WTC11 (cell line): ENCODE results near the gene PRR15L. TPM values are rescaled to one million over a fixed set of nuclear protein-coding genes. Genes with fewer than 3 reads are reported as not detected.
"Not testable (repeated sequence)": the region's sequence is repeated elsewhere in the genome, so short reads cannot be mapped to it uniquely, and the experiment has no call there.

Experiments
- ATAC-seq: fragments of 200-7000 bp; cut with Tn5 transposase; 2 replicates; pipeline ENCODE4 v1.10.0; 2021; ENCODE audit warnings: mild to moderate bottlenecking, moderate library complexity
- CTCF ChIA-PET: fragments of 300-600 bp; sonication (Branson Sonifier 250); formaldehyde crosslinking; loops from one replicate; lab custom pipeline; 2021; ENCODE audit warnings: antibody characterized with exemption; lab: Charles Lee
- POLR2A ChIA-PET: fragments of 350-600 bp; sonication (Branson Sonifier 250); formaldehyde crosslinking; loops from one replicate; lab custom pipeline; 2021; ENCODE audit warnings: antibody characterized with exemption; lab: Charles Lee
- DNase-seq: peaks from one replicate; pipeline ENCODE4 v3.0.0; 2021; ENCODE audit warnings: low spot score
- H3K27ac Mint-ChIP-seq: 2 replicates; pipeline ENCODE4 v1.8.0; 2021; ENCODE audit warnings: mixed read lengths
- H3K27me3 Mint-ChIP-seq: 2 replicates; pipeline ENCODE4 v1.8.0; 2021; ENCODE audit warnings: low read depth, mild to moderate bottlenecking, moderate library complexity, mixed read lengths
- H3K36me3 Mint-ChIP-seq: 2 replicates; pipeline ENCODE4 v1.8.0; 2021; ENCODE audit warnings: mixed read lengths
- H3K4me1 Mint-ChIP-seq: 2 replicates; pipeline ENCODE4 v1.8.0; 2022; ENCODE audit warnings: mixed read lengths
- H3K4me3 Mint-ChIP-seq: 2 replicates; pipeline ENCODE4 v1.8.0; 2021; ENCODE audit warnings: mild to moderate bottlenecking, moderate library complexity, mixed read lengths
- H3K9me3 Mint-ChIP-seq: 2 replicates; pipeline ENCODE4 v1.8.0; 2021; ENCODE audit warnings: mixed read lengths
- AFF4 ChIP-seq: sonication (generic); formaldehyde crosslinking; IDR thresholded peaks from 2 replicates; pipeline ENCODE4 v1.8.1; 2023; ENCODE audit warnings: mild to moderate bottlenecking, missing genetic modification reagents, borderline replicate concordance
- ATF2 ChIP-seq: sonication (generic); formaldehyde crosslinking; IDR thresholded peaks from 2 replicates; pipeline ENCODE4 v1.8.1; 2022; ENCODE audit warnings: low read depth, missing genetic modification reagents, borderline replicate concordance
- ATF3 ChIP-seq: sonication (generic); formaldehyde crosslinking; conservative IDR thresholded peaks from 2 replicates; pipeline ENCODE4 v1.8.1; 2022; ENCODE audit warnings: mild to moderate bottlenecking, missing genetic modification reagents
- GTF2I ChIP-seq: fragments of 250-450 bp; sonication (Bioruptor Pico); conservative IDR thresholded peaks from 2 replicates; pipeline ENCODE4 v1.4.0; 2021; ENCODE audit warnings: mild to moderate bottlenecking
- HMGA2 ChIP-seq: fragments of 250-450 bp; sonication (Bioruptor Pico); IDR thresholded peaks from 2 replicates; pipeline ENCODE4 v1.4.0; 2021; ENCODE audit warnings: mild to moderate bottlenecking, moderate library complexity
- JAZF1 ChIP-seq: fragments of 250-450 bp; sonication (Bioruptor Pico); IDR thresholded peaks from 2 replicates; pipeline ENCODE4 v1.9.0; 2021; ENCODE audit warnings: moderate library complexity, mild to moderate bottlenecking, inconsistent platforms
- MAX ChIP-seq: sonication (generic); formaldehyde crosslinking; IDR thresholded peaks from 2 replicates; pipeline ENCODE4 v1.8.0; 2022; ENCODE audit warnings: mild to moderate bottlenecking, missing genetic modification reagents
- NFATC4 ChIP-seq: fragments of 250-450 bp; sonication (Bioruptor Pico); IDR thresholded peaks from 2 replicates; pipeline ENCODE4 v1.9.0; 2021; ENCODE audit warnings: mild to moderate bottlenecking
- NFYB ChIP-seq: sonication (generic); formaldehyde crosslinking; conservative IDR thresholded peaks from 2 replicates; pipeline ENCODE4 v1.8.0; 2022; ENCODE audit warnings: low read depth, missing genetic modification reagents
- NR2C2 ChIP-seq: sonication (generic); formaldehyde crosslinking; IDR thresholded peaks from 2 replicates; pipeline ENCODE4 v1.8.0; 2022; ENCODE audit warnings: mild to moderate bottlenecking, missing genetic modification reagents
- OVOL2 ChIP-seq: fragments of 250-450 bp; sonication (Bioruptor Pico); IDR thresholded peaks from 2 replicates; pipeline ENCODE4 v1.9.0; 2021; ENCODE audit warnings: mild to moderate bottlenecking, borderline replicate concordance
- RELA ChIP-seq: sonication (generic); formaldehyde crosslinking; IDR thresholded peaks from 2 replicates; pipeline ENCODE4 v1.8.1; 2022; ENCODE audit warnings: missing genetic modification reagents, mild to moderate bottlenecking, borderline replicate concordance
- SMAD4 ChIP-seq: sonication (generic); formaldehyde crosslinking; IDR thresholded peaks from 2 replicates; pipeline ENCODE4 v1.8.0; 2022; ENCODE audit warnings: mild to moderate bottlenecking, missing genetic modification reagents
- ZBTB43 ChIP-seq: sonication (generic); formaldehyde crosslinking; IDR thresholded peaks from 2 replicates; pipeline ENCODE4 v1.8.1; 2023; ENCODE audit warnings: mild to moderate bottlenecking, missing genetic modification reagents
- ZMAT4 ChIP-seq: fragments of 250-450 bp; sonication (Bioruptor Pico); IDR thresholded peaks from 2 replicates; pipeline ENCODE4 v1.9.0; 2021; ENCODE audit warnings: mild to moderate bottlenecking
- ZNF138 ChIP-seq: sonication (generic); formaldehyde crosslinking; conservative IDR thresholded peaks from 2 replicates; pipeline ENCODE4 v1.8.1; 2022; ENCODE audit warnings: mild to moderate bottlenecking, moderate library complexity, missing genetic modification reagents
- ZNF219 ChIP-seq: sonication (generic); formaldehyde crosslinking; IDR thresholded peaks from 2 replicates; pipeline ENCODE4 v1.8.0; 2023; ENCODE audit warnings: missing genetic modification reagents, mild to moderate bottlenecking, borderline replicate concordance
- ZNF232 ChIP-seq: sonication (generic); formaldehyde crosslinking; IDR thresholded peaks from 2 replicates; pipeline ENCODE4 v1.8.0; 2022; ENCODE audit warnings: mild to moderate bottlenecking, missing genetic modification reagents
- ZNF263 ChIP-seq: sonication (generic); formaldehyde crosslinking; IDR thresholded peaks from 2 replicates; pipeline ENCODE4 v1.8.1; 2022; ENCODE audit warnings: low read depth, mild to moderate bottlenecking, moderate library complexity, missing genetic modification reagents
- ZNF396 ChIP-seq: fragments of 250-450 bp; sonication (Bioruptor Pico); IDR thresholded peaks from 2 replicates; pipeline ENCODE4 v1.8.0; 2021; ENCODE audit warnings: mild to moderate bottlenecking, moderate library complexity, borderline replicate concordance
- ZNF416 ChIP-seq: fragments of 250-450 bp; sonication (Bioruptor Pico); IDR thresholded peaks from 2 replicates; pipeline ENCODE4 v1.9.0; 2021; ENCODE audit warnings: mild to moderate bottlenecking, inconsistent platforms
- ZSCAN18 ChIP-seq: fragments of 250-450 bp; sonication (Bioruptor Pico); IDR thresholded peaks from 2 replicates; pipeline ENCODE4 v2.1.2; 2022; ENCODE audit warnings: mild to moderate bottlenecking, moderate library complexity
- total RNA-seq: library from RNA; stranded (reverse); gene quantifications from 3 replicates; pipeline ENCODE4 v1.2.3, GENCODE V29; 2021

The PRR15L gene
- total RNA-seq, 1 experiment from 2014 or later: 0.59 TPM

GRCh38 chr17:47935961-47936360 is 21.7 kb downstream of the PRR15L start:
- ChIA-PET POLR2A (no interaction called here), CTCF (interaction anchor here (1.1 to 1.5 kb wide), 4 partner anchors 11 to 95 kb away, joined by 3 to 8 read pairs (median 5); no protein-coding TSS in a partner anchor)
- Mint-ChIP-seq H3K4me3 (no peak overlapping the region), H3K9me3 (peaks cover 3% of the 10 kb centered on the region), H3K4me1 (peaks cover 3% of the 10 kb centered on the region; the same call in 1 of the 2 replicates), H3K27ac (no peak overlapping the region), H3K27me3 (peaks cover 21% of the 10 kb centered on the region), H3K36me3 (peaks cover 2% of the 10 kb centered on the region; the same call in 1 of the 2 replicates)
- no peak for DNase-seq
- no peak for ATAC-seq
- TF ChIP-seq JAZF1 (no peak), NR2C2 (no peak), NFATC4 (CRISPR knock-in tag) (no peak), ATF3 (CRISPR knock-in tag) (no peak), ZSCAN18 (no peak), HMGA2 (CRISPR knock-in tag) (no peak), NFYB (no peak), ZBTB43 (CRISPR knock-in tag) (no peak), ZMAT4 (no peak), OVOL2 (CRISPR knock-in tag) (no peak), ATF2 (CRISPR knock-in tag) (no peak), ZNF263 (CRISPR knock-in tag) (no peak), ZNF396 (CRISPR knock-in tag) (no peak), ZNF219 (CRISPR knock-in tag) (no peak), ZNF416 (CRISPR knock-in tag) (no peak), ZNF138 (CRISPR knock-in tag) (no peak), ZNF232 (no peak), MAX (CRISPR knock-in tag) (no peak), GTF2I (no peak)

- H3K4me1 Mint-ChIP-seq, H3K36me3 Mint-ChIP-seq, H3K4me3 Mint-ChIP-seq, POLR2A ChIA-PET, H3K27ac Mint-ChIP-seq, ATAC-seq, H3K9me3 Mint-ChIP-seq, DNase-seq: not testable (repeated sequence)
- peaks cover 16% of the 10 kb centered on the region for H3K27me3 Mint-ChIP-seq
- CTCF ChIA-PET: interaction anchor here (1.0 to 1.3 kb wide), 4 partner anchors 11 to 94 kb away, joined by 3 to 5 read pairs (median 4); no protein-coding TSS in a partner anchor
Measured at GRCh38 chr17:47935468-47935867, 22.2 kb downstream of the PRR15L start.

GRCh38 chr17:47934856-47935255 is 22.8 kb downstream of the PRR15L start:
- Mint-ChIP-seq H3K9me3 (no peaks in the 10 kb centered on the region), H3K4me1 (no peaks in the 10 kb centered on the region), H3K27ac (no peak overlapping the region), H3K27me3 (peaks cover 10% of the 10 kb centered on the region), H3K36me3 (no peaks in the 10 kb centered on the region), H3K4me3 (no peak overlapping the region)
- TF ChIP-seq SMAD4 (CRISPR knock-in tag) (no peak), AFF4 (no peak), RELA (CRISPR knock-in tag) (no peak)
- ATAC-seq (no peak), DNase-seq (no peak)
- ChIA-PET POLR2A (no interaction called here), CTCF (interaction anchor here (1.0 kb wide), 1 partner anchor 12 kb away, joined by 3 read pairs; no protein-coding TSS in a partner anchor)
